Measurements from ENCODE around the gene HMCN2.

GRCh38 chr9:130232899-130233586 lies 32.5 kb upstream of the HMCN2 start:
- TF ChIP-seq CTCF (IDR thresholded peaks at IDR 0.05) (no peak), ZFX (IDR thresholded peaks at IDR 0.05; ENCODE audit: borderline replicate concordance) (no peak)

Data from 22Rv1 (cell line).